Endothelial cell (in vitro differentiated cells): ENCODE results near the gene GMFB. TPM values are rescaled to one million over a fixed set of nuclear protein-coding genes. Genes with fewer than 3 reads are reported as not detected.
A peak's percentile ranks its signal among the peaks of the same experiment; 100 is the strongest.

Experiments
- DNase-seq: peaks from one replicate; pipeline ENCODE4 v3.0.0; 2021; ENCODE audit warnings: low spot score
- H3K27ac Mint-ChIP-seq: one replicate; pipeline ENCODE4 v1.8.0; 2021; ENCODE audit warnings: mixed read lengths, inconsistent platforms; ENCODE audit not compliant: unreplicated experiment
- H3K27me3 Mint-ChIP-seq: one replicate; pipeline ENCODE4 v1.8.0; 2021; ENCODE audit warnings: mild to moderate bottlenecking, moderate library complexity, mixed read lengths, inconsistent platforms; ENCODE audit not compliant: unreplicated experiment
- H3K36me3 Mint-ChIP-seq: one replicate; pipeline ENCODE4 v1.8.0; 2021; ENCODE audit warnings: mild to moderate bottlenecking, low read depth, mixed read lengths, inconsistent platforms; ENCODE audit not compliant: unreplicated experiment
- H3K4me1 Mint-ChIP-seq: one replicate; pipeline ENCODE4 v1.8.0; 2021; ENCODE audit warnings: mild to moderate bottlenecking, mixed read lengths, inconsistent platforms; ENCODE audit not compliant: unreplicated experiment
- H3K4me3 Mint-ChIP-seq: one replicate; pipeline ENCODE4 v1.8.0; 2021; ENCODE audit warnings: mild to moderate bottlenecking, mixed read lengths, inconsistent platforms; ENCODE audit not compliant: unreplicated experiment
- H3K9me3 Mint-ChIP-seq: one replicate; pipeline ENCODE4 v1.8.0; 2021; ENCODE audit warnings: mixed read lengths, inconsistent platforms; ENCODE audit not compliant: unreplicated experiment
- total RNA-seq: library from RNA; stranded (reverse); fragmentation: NEBNext Ultra II Directional; extraction: Animal tissue kit (Norgen Biotek cat#: 25700); gene quantifications from one replicate; pipeline ENCODE4 v1.2.1, GENCODE V29; 2021; ENCODE audit not compliant: unreplicated experiment
- TF ChIP-seq, protein P1 (sequence below): fragments of 200-600 bp; sonication (generic); IDR thresholded peaks from one replicate; pipeline ENCODE4 v1.5.0; 2021; ENCODE audit warnings: antibody characterized with exemption; ENCODE audit not compliant: unreplicated experiment

GMFB gene
- total RNA-seq, 1 donor from 2014 or later, result 86.2 TPM

DNA sequence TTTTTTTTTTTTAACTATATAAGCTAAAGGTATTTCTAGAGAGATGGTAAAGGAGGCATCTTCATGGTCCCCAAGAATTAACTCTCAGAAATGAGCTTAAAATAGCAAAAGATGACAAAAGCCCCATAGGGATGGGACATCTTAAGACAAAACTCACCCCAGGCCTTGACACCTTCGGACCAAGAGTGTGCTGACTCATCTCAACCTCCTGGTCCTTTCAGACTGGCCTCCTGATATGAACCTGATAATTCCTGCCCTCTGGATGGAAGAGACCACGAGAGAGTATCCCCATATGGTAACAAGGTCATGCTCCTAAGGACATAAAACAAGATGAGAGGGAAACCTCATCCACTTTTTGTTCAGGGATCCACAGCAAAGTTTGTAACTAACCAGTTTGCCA, 8.4 kb upstream of the GMFB start:
- DNase-seq, result no peak
- Mint-ChIP-seq H3K9me3 (no peaks in the 10 kb centered on the region), H3K36me3 (no peaks in the 10 kb centered on the region), H3K4me1 (peaks cover 27% of the 10 kb centered on the region), H3K27ac (no peak overlapping the region), H3K4me3 (no peak overlapping the region), H3K27me3 (no peaks in the 10 kb centered on the region)
- TF ChIP-seq, protein P1, sequence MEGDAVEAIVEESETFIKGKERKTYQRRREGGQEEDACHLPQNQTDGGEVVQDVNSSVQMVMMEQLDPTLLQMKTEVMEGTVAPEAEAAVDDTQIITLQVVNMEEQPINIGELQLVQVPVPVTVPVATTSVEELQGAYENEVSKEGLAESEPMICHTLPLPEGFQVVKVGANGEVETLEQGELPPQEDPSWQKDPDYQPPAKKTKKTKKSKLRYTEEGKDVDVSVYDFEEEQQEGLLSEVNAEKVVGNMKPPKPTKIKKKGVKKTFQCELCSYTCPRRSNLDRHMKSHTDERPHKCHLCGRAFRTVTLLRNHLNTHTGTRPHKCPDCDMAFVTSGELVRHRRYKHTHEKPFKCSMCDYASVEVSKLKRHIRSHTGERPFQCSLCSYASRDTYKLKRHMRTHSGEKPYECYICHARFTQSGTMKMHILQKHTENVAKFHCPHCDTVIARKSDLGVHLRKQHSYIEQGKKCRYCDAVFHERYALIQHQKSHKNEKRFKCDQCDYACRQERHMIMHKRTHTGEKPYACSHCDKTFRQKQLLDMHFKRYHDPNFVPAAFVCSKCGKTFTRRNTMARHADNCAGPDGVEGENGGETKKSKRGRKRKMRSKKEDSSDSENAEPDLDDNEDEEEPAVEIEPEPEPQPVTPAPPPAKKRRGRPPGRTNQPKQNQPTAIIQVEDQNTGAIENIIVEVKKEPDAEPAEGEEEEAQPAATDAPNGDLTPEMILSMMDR, result no peak

DNA sequence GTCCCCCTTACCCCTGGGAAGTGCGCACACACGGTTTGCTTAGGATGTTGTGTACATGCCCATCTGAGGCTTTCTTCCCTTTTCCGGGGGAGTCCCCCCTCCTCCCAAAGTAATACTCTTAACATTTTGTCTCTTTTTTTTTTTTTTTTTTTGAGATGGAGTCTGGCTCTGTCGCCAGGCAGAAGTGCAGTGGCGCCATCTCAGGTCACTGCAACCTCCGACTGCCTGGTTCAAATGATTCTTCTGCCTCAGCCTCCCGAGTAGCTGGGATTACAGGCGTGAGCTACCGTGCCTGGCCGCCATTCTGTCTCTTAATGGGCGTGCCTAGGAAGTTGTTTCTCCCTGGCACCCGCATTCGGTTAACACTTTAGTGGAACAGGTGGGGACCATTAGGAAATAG, 4.5 kb upstream of the GMFB start:
- Mint-ChIP-seq H3K36me3 (peaks cover 8% of the 10 kb centered on the region), H3K4me1 (peaks cover 27% of the 10 kb centered on the region), H3K27ac (no peak overlapping the region), H3K4me3 (no peak overlapping the region), H3K9me3 (no peaks in the 10 kb centered on the region), H3K27me3 (peaks cover 5% of the 10 kb centered on the region)
- DNase-seq, result peak; percentile 32
- TF ChIP-seq, protein P1, result no peak

DNA sequence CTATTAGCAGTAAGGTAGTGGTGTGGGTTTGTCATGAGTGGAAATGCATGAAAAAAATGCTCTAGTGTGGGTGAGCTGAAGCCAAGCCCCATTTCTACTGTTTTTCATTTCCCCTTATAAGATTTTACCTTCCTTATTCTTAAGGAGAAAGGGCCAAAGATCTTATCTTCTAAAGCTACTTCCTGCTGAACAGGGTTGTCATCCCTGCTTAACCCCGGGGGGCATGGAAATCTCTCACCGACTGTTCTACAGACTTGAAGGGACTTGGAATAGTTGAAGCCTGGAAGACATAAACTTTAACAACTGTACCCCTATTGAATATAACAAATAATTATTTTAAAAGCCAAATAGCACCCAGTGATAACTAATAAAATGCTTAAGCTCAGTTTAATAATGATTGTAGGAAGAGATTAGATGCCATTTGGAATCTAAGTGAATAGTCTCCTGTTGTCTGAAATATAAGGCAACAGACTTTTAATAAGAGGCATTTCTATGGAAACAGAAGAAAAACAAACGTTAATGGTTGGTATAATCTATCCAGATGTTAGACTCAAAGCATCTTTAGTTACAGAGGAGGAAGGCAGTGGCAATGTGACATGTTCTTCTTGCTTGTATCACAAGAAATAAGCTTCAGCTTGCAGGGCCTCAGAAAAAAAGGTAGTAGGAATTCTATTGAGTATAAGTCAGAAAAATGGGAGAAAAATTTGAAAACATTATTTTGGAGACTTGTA, 1.8 kb upstream of the GMFB start:
- peak overlapping the region; percentile 61 for H3K27ac Mint-ChIP-seq
- TF ChIP-seq, protein P1, result no peak
- peaks cover 33% of the 10 kb centered on the region for H3K4me1 Mint-ChIP-seq

DNA sequence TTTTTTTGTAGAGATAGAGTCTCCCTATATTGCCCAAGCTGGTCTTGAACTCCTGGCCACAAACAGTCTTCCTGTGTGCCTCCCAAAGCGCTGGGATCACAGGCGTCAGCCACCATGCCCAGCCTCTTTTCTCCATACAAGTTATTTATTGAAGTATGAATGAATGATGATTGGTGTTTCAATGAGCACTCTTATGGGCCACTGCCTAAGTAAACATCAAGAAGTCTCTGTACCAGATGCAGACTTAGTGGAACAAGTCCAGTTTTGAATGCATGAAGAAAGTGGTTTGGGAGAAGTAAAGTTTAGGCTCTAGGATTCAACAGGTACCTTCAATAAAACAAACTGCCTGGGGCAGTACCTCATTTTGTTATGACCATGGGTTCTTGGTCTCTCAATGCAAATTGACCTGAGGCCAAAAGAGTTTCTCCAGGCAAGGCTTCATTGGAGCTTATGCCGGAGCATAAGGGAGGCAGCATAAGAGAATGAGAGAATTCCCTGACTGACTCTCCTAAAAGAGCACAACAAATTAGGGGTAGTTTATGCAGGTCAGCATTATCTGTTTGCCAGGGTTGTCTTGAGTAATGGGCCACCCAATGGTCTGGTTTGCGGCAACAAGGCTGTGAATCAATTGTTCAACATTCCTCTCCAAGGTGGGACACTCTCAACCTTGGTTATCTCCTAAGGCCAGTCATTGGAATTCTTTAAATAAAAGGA, 1.1 kb upstream of the GMFB start:
- H3K4me1 Mint-ChIP-seq, result peaks cover 36% of the 10 kb centered on the region
- peak overlapping the region; percentile 92 for H3K4me3 Mint-ChIP-seq
- H3K36me3 Mint-ChIP-seq, result peaks cover 22% of the 10 kb centered on the region
- H3K27me3 Mint-ChIP-seq, result peaks cover 9% of the 10 kb centered on the region
- TF ChIP-seq, protein P1, result no peak
- peak overlapping the region; percentile 96 for H3K27ac Mint-ChIP-seq
- DNase-seq, result no peak
- H3K9me3 Mint-ChIP-seq, result no peaks in the 10 kb centered on the region

More for the DNA sequence above, 1.8 kb upstream of the GMFB start:
- H3K9me3 Mint-ChIP-seq, result no peaks in the 10 kb centered on the region
- no peak for DNase-seq
- peaks cover 9% of the 10 kb centered on the region for H3K27me3 Mint-ChIP-seq
- no peak overlapping the region for H3K4me3 Mint-ChIP-seq
- peaks cover 19% of the 10 kb centered on the region for H3K36me3 Mint-ChIP-seq

DNA sequence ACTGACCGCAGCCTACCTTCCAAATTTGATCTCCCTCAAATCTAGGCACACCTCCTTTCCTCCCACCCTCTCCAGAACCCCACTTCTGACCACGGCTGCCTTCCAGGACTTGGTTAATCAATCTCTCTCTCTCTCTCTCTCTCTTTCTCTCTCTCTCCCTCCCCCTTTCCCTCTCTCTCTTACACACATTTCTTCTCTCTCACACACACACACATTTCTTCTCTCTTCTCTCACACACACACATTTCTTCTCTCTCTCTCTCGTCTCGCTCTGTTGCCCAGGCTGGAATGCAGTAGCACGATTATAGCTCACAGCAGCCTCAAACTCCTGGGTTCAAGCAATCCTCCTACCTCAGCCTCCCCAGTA, 521 bp upstream of the GMFB start:
- Mint-ChIP-seq H3K27me3 (peaks cover 9% of the 10 kb centered on the region), H3K9me3 (no peaks in the 10 kb centered on the region), H3K4me3 (peak overlapping the region; percentile 92), H3K36me3 (peaks cover 22% of the 10 kb centered on the region), H3K4me1 (peaks cover 40% of the 10 kb centered on the region), H3K27ac (peak overlapping the region; percentile 96)
- no peak for DNase-seq
- TF ChIP-seq, protein P1, result no peak
